H1 (cell line): ENCODE data around the gene KANSL1. TPM values are rescaled to one million over a fixed set of nuclear protein-coding genes. Genes with fewer than 3 reads are reported as not detected.

Experiments
- CTCF ChIA-PET: fragments of 300-600 bp; sonication (Branson Sonifier 250); formaldehyde crosslinking; loops from one replicate; lab custom pipeline; 2021; ENCODE audit not compliant: partially characterized antibody; lab: Charles Lee
- POLR2A ChIA-PET: fragments of 300-600 bp; sonication (Branson Sonifier 250); formaldehyde crosslinking; loops from one replicate; lab custom pipeline; 2021; ENCODE audit warnings: inconsistent platforms; ENCODE audit not compliant: partially characterized antibody; lab: Charles Lee
- DNase-seq, 2 experiments: peaks; one replicate each; pipeline versions ENCODE4 v3.0.0 to v3.0.0-alpha.2; 2010 to 2022; ENCODE audit warnings: low spot score in 2 of 2, low read depth in 1 of 2, mixed read lengths in 1 of 2
- FAIRE-seq: peaks from 2 replicates; lab custom pipeline; 2011; peaks lifted over from hg19 to GRCh38; lab: Jason Lieb, UNC
- H2AFZ ChIP-seq: 2 replicates; pipeline ENCODE4 v1.8.1; 2012; ENCODE audit warnings: low read length, inconsistent platforms
- H2AK5ac ChIP-seq: 2 replicates; pipeline ENCODE4 v1.6.1; 2013; ENCODE audit warnings: low read depth, low read length
- H2BK120ac ChIP-seq: replicated peaks from 2 replicates; pipeline ENCODE3; 2013; ENCODE audit warnings: low read depth, low read length, inconsistent platforms
- H2BK12ac ChIP-seq: 2 replicates; pipeline ENCODE4 v1.6.1; 2013; ENCODE audit warnings: low read depth, low read length
- H2BK15ac ChIP-seq: 2 replicates; pipeline ENCODE4 v1.6.1; 2013; ENCODE audit warnings: low read length
- H2BK20ac ChIP-seq: 2 replicates; pipeline ENCODE4 v1.6.1; 2013; ENCODE audit warnings: low read length
- H2BK5ac ChIP-seq: 2 replicates; pipeline ENCODE4 v1.6.1; 2013; ENCODE audit warnings: low read depth, low read length
- H3K14ac ChIP-seq: 2 replicates; pipeline ENCODE4 v1.6.1; 2013; ENCODE audit warnings: inconsistent platforms; ENCODE audit not compliant: insufficient read length
- H3K18ac ChIP-seq: 2 replicates; pipeline ENCODE4 v1.6.1; 2013; ENCODE audit warnings: low read length; ENCODE audit errors: extremely low read depth
- H3K23ac ChIP-seq: 2 replicates; pipeline ENCODE4 v1.6.1; 2013; ENCODE audit warnings: inconsistent platforms; ENCODE audit not compliant: insufficient read length
- H3K23me2 ChIP-seq: 2 replicates; pipeline ENCODE4 v1.6.1; 2013; ENCODE audit warnings: low read depth, low read length
- H3K27ac ChIP-seq: 2 replicates; pipeline ENCODE4 v1.6.1; 2011; ENCODE audit warnings: low read depth, low read length, inconsistent platforms
- H3K27me3 ChIP-seq, 4 experiments: replicated peaks in 1 of 4; 1 replicate in 1 of 4; 2 replicates in 3 of 4; pipeline versions ENCODE4 v1.6.1 to v1.8.1; 2011 to 2013; ENCODE audit warnings: low read length in 3 of 4, mild to moderate bottlenecking in 3 of 4, inconsistent platforms in 2 of 4, mixed read lengths in 2 of 4, moderate library complexity in 1 of 4; ENCODE audit not compliant: control insufficient read depth in 3 of 4, insufficient read depth in 3 of 4; ENCODE audit errors: extremely low read depth in 1 of 4
- H3K36me3 ChIP-seq, 4 experiments: 2 replicates each; pipeline versions ENCODE4 v1.6.1 to v1.8.1; 2011 to 2013; ENCODE audit warnings: mild to moderate bottlenecking in 4 of 4, low read length in 3 of 4, moderate library complexity in 2 of 4, control low read depth in 1 of 4, inconsistent platforms in 1 of 4; ENCODE audit not compliant: insufficient read depth in 4 of 4, control insufficient read depth in 2 of 4
- H3K4ac ChIP-seq: replicated peaks from 2 replicates; pipeline ENCODE3; 2013; ENCODE audit warnings: low read length, low read depth, mixed read lengths, inconsistent platforms; ENCODE audit not compliant: insufficient read length
- H3K4me1 ChIP-seq, 4 experiments: replicated peaks in 1 of 4; 1 replicate in 1 of 4; 2 replicates in 3 of 4; pipeline versions ENCODE4 v1.6.1 to v1.8.1; 2011 to 2013; ENCODE audit warnings: low read length in 3 of 4, inconsistent platforms in 2 of 4, mixed read lengths in 1 of 4; ENCODE audit not compliant: insufficient read depth in 4 of 4, control insufficient read depth in 3 of 4
- H3K4me2 ChIP-seq, 2 experiments: 2 replicates each; pipeline versions ENCODE4 v1.6.1 to v1.8.1; 2011 to 2013; ENCODE audit warnings: low read depth in 2 of 2, low read length in 2 of 2, control low read depth in 1 of 2, inconsistent platforms in 1 of 2, mild to moderate bottlenecking in 1 of 2; ENCODE audit not compliant: insufficient read depth in 1 of 2
- H3K4me3 ChIP-seq, 4 experiments: fragments of 200-600, 300-600 bp in 1 of 4; sonication (generic), shearing (Covaris generic), sonication (Bioruptor Twin) in 1 of 4; 2 replicates each; pipeline versions ENCODE4 v1.5.1 to v1.8.1; 2011 to 2016; ENCODE audit warnings: low read length in 4 of 4, low read depth in 3 of 4, control low read depth in 2 of 4, inconsistent platforms in 2 of 4, mild to moderate bottlenecking in 2 of 4, mixed read lengths in 1 of 4, moderate library complexity in 1 of 4; ENCODE audit not compliant: insufficient read depth in 2 of 4; ENCODE audit errors: extremely low read depth in 1 of 4
- H3K56ac ChIP-seq: replicated peaks from 2 replicates; pipeline ENCODE3; 2013; ENCODE audit warnings: low read depth, mild to moderate bottlenecking, mixed read lengths, low read length, inconsistent platforms; ENCODE audit not compliant: insufficient read length
- H3K79me1 ChIP-seq: 2 replicates; pipeline ENCODE4 v1.6.1; 2013; ENCODE audit warnings: low read depth, low read length, control low read depth
- H3K79me2 ChIP-seq, 2 experiments: 2 replicates each; pipeline versions ENCODE4 v1.6.1 to v1.8.1; 2012 to 2013; ENCODE audit warnings: low read length in 2 of 2, mild to moderate bottlenecking in 2 of 2, inconsistent platforms in 1 of 2; ENCODE audit not compliant: insufficient read depth in 2 of 2, control insufficient read depth in 1 of 2
- H3K9ac ChIP-seq, 4 experiments: replicated peaks in 1 of 4; 1 replicate in 1 of 4; 2 replicates in 3 of 4; pipeline versions ENCODE4 v1.6.1 to v1.8.1; 2011 to 2013; ENCODE audit warnings: low read depth in 3 of 4, low read length in 3 of 4, control low read depth in 2 of 4, mild to moderate bottlenecking in 2 of 4, moderate library complexity in 2 of 4, inconsistent platforms in 1 of 4; ENCODE audit errors: extremely low read depth in 1 of 4
- H3K9me3 ChIP-seq, 2 experiments: 2 replicates each; pipeline versions ENCODE4 v1.6.1 to v1.8.1; 2012 to 2013; ENCODE audit warnings: mild to moderate bottlenecking in 2 of 2, moderate library complexity in 2 of 2, control low read depth in 1 of 2, inconsistent platforms in 1 of 2, low read depth in 1 of 2, low read length in 1 of 2, mixed read lengths in 1 of 2; ENCODE audit not compliant: insufficient read depth in 2 of 2
- H4K20me1 ChIP-seq, 2 experiments: replicated peaks in 1 of 2; 2 replicates each; pipeline versions ENCODE3 to v1.8.1; 2011 to 2013; ENCODE audit warnings: inconsistent platforms in 2 of 2, low read length in 2 of 2, mild to moderate bottlenecking in 1 of 2; ENCODE audit not compliant: insufficient read depth in 2 of 2, control insufficient read depth in 1 of 2
- H4K5ac ChIP-seq: 2 replicates; pipeline ENCODE4 v1.6.1; 2013; ENCODE audit warnings: low read length, low read depth, mixed read lengths, inconsistent platforms; ENCODE audit not compliant: insufficient read length
- H4K8ac ChIP-seq: 2 replicates; pipeline ENCODE4 v1.8.0; 2013; ENCODE audit warnings: mild to moderate bottlenecking, moderate library complexity, low read length, inconsistent platforms; ENCODE audit not compliant: insufficient read depth; ENCODE audit errors: extremely low read depth
- H4K91ac ChIP-seq: replicated peaks from 2 replicates; pipeline ENCODE3; 2013; ENCODE audit warnings: low read length, mixed read lengths, inconsistent platforms; ENCODE audit not compliant: insufficient read length
- GABPA ChIP-seq: IDR thresholded peaks from 2 replicates; pipeline ENCODE4 v1.6.1; 2011; ENCODE audit warnings: mild to moderate bottlenecking, low read length, moderate library complexity, borderline replicate concordance; ENCODE audit not compliant: insufficient read depth
- HDAC6 ChIP-seq: IDR thresholded peaks from one replicate; pipeline ENCODE4 v1.7.1; 2012; ENCODE audit warnings: low read depth, mild to moderate bottlenecking, inconsistent platforms, low read length, moderate library complexity
- JUND ChIP-seq: IDR thresholded peaks from 2 replicates; pipeline ENCODE4 v1.6.1; 2011; ENCODE audit warnings: mild to moderate bottlenecking, improper control_type of control experiment, low read length
- KDM1A ChIP-seq: fragments of 200-600, 300-600 bp; sonication (generic); IDR thresholded peaks from 2 replicates; pipeline ENCODE4 v1.7.1; 2016; ENCODE audit warnings: mild to moderate bottlenecking, low read length, borderline replicate concordance
- KDM5A ChIP-seq: fragments of 200-600 bp; IDR thresholded peaks from 2 replicates; pipeline ENCODE4 v1.7.1; 2012; ENCODE audit warnings: mild to moderate bottlenecking, low read length, inconsistent platforms, mixed read lengths
- SP1 ChIP-seq: IDR thresholded peaks from 2 replicates; pipeline ENCODE4 v1.6.1; 2011; ENCODE audit warnings: low read depth, low read length
- TBP ChIP-seq: IDR thresholded peaks from 2 replicates; pipeline ENCODE4 v1.6.1; 2011; ENCODE audit warnings: low read depth, low read length, improper control_type of control experiment
- WGBS, 2 experiments: shearing (Covaris generic) in 1 of 2; methylation state at CpG; one replicate each; pipeline versions ENCODE4 v1.1.6 to v1.1.7; 2013 to 2015; ENCODE audit warnings: low lambda C conversion rate in 2 of 2, mixed read lengths in 2 of 2, inconsistent platforms in 1 of 2, low coverage in 1 of 2, missing lambda C conversion rate in 1 of 2; ENCODE audit not compliant: insufficient replicate concordance in 2 of 2, insufficient coverage in 1 of 2, insufficient read length in 1 of 2; ENCODE audit errors: extremely low coverage in 1 of 2, missing lambda C conversion rate in 1 of 2; 5-methylcytosine and 5-hydroxymethylcytosine counted together
- polyA plus RNA-seq, 7 experiments: library from polyadenylated mRNA; depleted of rRNA in 3 of 7; stranded (reverse) in 5 of 7; unstranded in 2 of 7; fragments of >200 nt in 5 of 7; fragments of 200-250 nt in 2 of 7; gene quantifications; 1 replicate in 5 of 7; 2 replicates in 1 of 7; 4 replicates in 1 of 7; pipeline versions ENCODE4 v1.2.1 to v1.2.3, GENCODE V29; 2011 to 2013; ENCODE audit warnings: missing spikeins in 2 of 7, mixed read lengths in 2 of 7
- total RNA-seq: library from RNA; stranded (reverse); fragmentation: NEBNext Ultra II Directional; extraction: Animal tissue kit (Norgen Biotek cat#: 25700); gene quantifications from 2 replicates; pipeline ENCODE4 v1.2.1, GENCODE V29; 2021

KANSL1 gene
- total and polyA plus RNA-seq, 2 of the 8 experiments (the other 6 are each of a cell fraction or from before 2014, with no cell fraction given) = 34.0 to 128 TPM

- peaks cover 27% of the 10 kb centered on the region for H3K79me1 ChIP-seq
- no peaks in the 10 kb centered on the region for H3K23me2 ChIP-seq
- TF ChIP-seq KDM1A (peak; percentile 49; the same call in 1 of the 2 replicates), TBP (no peak), KDM5A (no peak), HDAC6 (no peak), GABPA (no peak), JUND (no peak), SP1 (no peak)
- H3K9me3 ChIP-seq = peaks cover 6 to 14% of the 10 kb centered on the region in 2 experiments
- peaks cover 15 to 99% of the 10 kb centered on the region in 2 experiments for H3K79me2 ChIP-seq
- H3K27ac ChIP-seq = no peak overlapping the region
- no peak overlapping the region for H4K91ac ChIP-seq
- no peak overlapping the region for H2AK5ac ChIP-seq
- H3K4ac ChIP-seq = no peak overlapping the region
- no peak overlapping the region for H4K5ac ChIP-seq
- H2BK20ac ChIP-seq = no peak overlapping the region
- peaks cover 5 to 12% of the 10 kb centered on the region in 2 experiments for H4K20me1 ChIP-seq
- WGBS, 2 experiments = 93% methylated on average over 3 of the region's 3 CpGs; no CpG with 5 or more reads in 1 of the 2 experiments
- H3K4me2 ChIP-seq = no peak overlapping the region
- CTCF ChIA-PET = interaction anchor here (1.1 to 7.0 kb wide), 5 partner anchors 8 to 85 kb away, joined by 3 to 84 read pairs (median 11); partner anchors contain the start of gene KANSL1
- H3K14ac ChIP-seq = no peak overlapping the region
- no peaks in the 10 kb centered on the region for H3K27me3 ChIP-seq
- POLR2A ChIA-PET = interaction anchor here (0.8 to 1.9 kb wide), 2 partner anchors 8 to 17 kb away, joined by 3 to 8 read pairs; partner anchors contain the start of gene KANSL1
- no peaks in the 10 kb centered on the region; a peak in 2 of 7 replicates for H3K4me1 ChIP-seq
- no peak overlapping the region for H2BK15ac ChIP-seq
- H3K9ac ChIP-seq = no peak overlapping the region
- H3K36me3 ChIP-seq = peaks cover 0 to 9% (median 3%) of the 10 kb centered on the region in 4 experiments; a peak in 3 of 8 replicates
- no peak for FAIRE-seq
- H3K18ac ChIP-seq = no peak overlapping the region
- no peak overlapping the region for H2BK12ac ChIP-seq
- H2AFZ ChIP-seq = no peak overlapping the region
- H3K23ac ChIP-seq = no peak overlapping the region
- H4K8ac ChIP-seq = no peak overlapping the region
- no peak overlapping the region for H3K56ac ChIP-seq
- DNase-seq = no peak
- H2BK120ac ChIP-seq = no peak overlapping the region
- no peak overlapping the region for H3K4me3 ChIP-seq
- H2BK5ac ChIP-seq = no peak overlapping the region
Observed at GRCh38 chr17:46201491-46201890, 8.3 kb upstream of the KANSL1 start.
